ENCODE data around the gene NDUFAF8.

- no peak for TF ChIP-seq ZNF747 (tag by site-specific recombination; IDR thresholded peaks at IDR 0.05)
- TF ChIP-seq REST (tag by site-specific recombination; IDR thresholded peaks at IDR 0.05): no peak
- TF ChIP-seq, protein P1, sequence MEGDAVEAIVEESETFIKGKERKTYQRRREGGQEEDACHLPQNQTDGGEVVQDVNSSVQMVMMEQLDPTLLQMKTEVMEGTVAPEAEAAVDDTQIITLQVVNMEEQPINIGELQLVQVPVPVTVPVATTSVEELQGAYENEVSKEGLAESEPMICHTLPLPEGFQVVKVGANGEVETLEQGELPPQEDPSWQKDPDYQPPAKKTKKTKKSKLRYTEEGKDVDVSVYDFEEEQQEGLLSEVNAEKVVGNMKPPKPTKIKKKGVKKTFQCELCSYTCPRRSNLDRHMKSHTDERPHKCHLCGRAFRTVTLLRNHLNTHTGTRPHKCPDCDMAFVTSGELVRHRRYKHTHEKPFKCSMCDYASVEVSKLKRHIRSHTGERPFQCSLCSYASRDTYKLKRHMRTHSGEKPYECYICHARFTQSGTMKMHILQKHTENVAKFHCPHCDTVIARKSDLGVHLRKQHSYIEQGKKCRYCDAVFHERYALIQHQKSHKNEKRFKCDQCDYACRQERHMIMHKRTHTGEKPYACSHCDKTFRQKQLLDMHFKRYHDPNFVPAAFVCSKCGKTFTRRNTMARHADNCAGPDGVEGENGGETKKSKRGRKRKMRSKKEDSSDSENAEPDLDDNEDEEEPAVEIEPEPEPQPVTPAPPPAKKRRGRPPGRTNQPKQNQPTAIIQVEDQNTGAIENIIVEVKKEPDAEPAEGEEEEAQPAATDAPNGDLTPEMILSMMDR (tag by site-specific recombination; IDR thresholded peaks at IDR 0.05): no peak
- no peak for TF ChIP-seq ZNF146 (tag by site-specific recombination; IDR thresholded peaks at IDR 0.05)
- TF ChIP-seq ZNF121 (tag by site-specific recombination; IDR thresholded peaks at IDR 0.05): no peak
- TF ChIP-seq SP7 (tag by site-specific recombination; IDR thresholded peaks at IDR 0.05): no peak
- no peak for TF ChIP-seq ZNF426 (tag by site-specific recombination; IDR thresholded peaks at IDR 0.05)
These were observed 36.8 kb upstream of the NDUFAF8 start for GRCh38 chr17:81202318-81202717.

Data from HEK293 (cell line).